Erythroblast (primary cell): Measurements from ENCODE around the gene TMOD1.

Experiments used
- GATA1 ChIP-seq: IDR thresholded peaks from 2 replicates; pipeline ENCODE4 v1.6.1; 2011; ENCODE audit warnings: low read depth, mild to moderate bottlenecking, control low read depth, low read length, moderate library complexity
- POLR2A ChIP-seq: IDR thresholded peaks from 2 replicates; pipeline ENCODE4 v1.6.1; 2011; ENCODE audit warnings: mild to moderate bottlenecking, low read length

- TF ChIP-seq POLR2A (no peak), GATA1 (no peak)
Measured at GRCh38 chr9:97508852-97509251, 7.4 kb downstream of the TMOD1 start.
